Keratinocyte (primary cell): ENCODE data around the gene DHRS4.
"Not testable (repeated sequence)": the region's sequence is repeated elsewhere in the genome, so short reads cannot be mapped to it uniquely, and the experiment has no call there.

Experiments used
- EZH2 ChIP-seq: IDR thresholded peaks from one replicate; pipeline ENCODE4 v1.6.1; 2012; ENCODE audit warnings: inconsistent platforms, mild to moderate bottlenecking, low read length, moderate library complexity
- TF ChIP-seq, protein P1 (sequence below), 3 experiments: IDR thresholded peaks in 1 of 3; conservative IDR thresholded peaks in 1 of 3; optimal IDR thresholded peaks in 1 of 3; 2 replicates in 2 of 3; 3 replicates in 1 of 3; pipeline versions ENCODE3 to v1.5.1; 2011; ENCODE audit warnings: low read length in 3 of 3, mild to moderate bottlenecking in 3 of 3, moderate library complexity in 2 of 3, control low read depth in 1 of 3, inconsistent platforms in 1 of 3; ENCODE audit not compliant: insufficient read depth in 2 of 3; ENCODE audit errors: extremely low read depth in 1 of 3

DNA sequence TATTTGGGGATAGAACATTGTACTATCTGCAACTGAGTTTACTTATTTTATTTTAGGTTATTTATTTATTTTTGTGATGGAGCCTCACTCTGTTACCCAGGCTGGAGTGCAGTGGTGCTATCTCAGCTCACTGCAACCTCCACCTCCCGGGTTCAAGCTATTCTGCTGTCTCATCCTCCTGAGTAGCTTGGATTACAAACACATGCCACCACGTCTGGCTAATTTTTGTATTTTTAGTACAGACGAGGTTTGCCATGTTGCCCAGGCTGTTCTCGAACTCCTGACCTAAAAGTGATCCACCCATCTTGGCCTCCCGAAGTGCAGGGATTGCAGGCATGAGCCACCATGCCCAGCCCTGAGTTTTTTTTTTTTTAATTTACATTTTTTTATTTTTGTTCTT is 46.1 kb downstream of the DHRS4 start:
- TF ChIP-seq, protein P1, sequence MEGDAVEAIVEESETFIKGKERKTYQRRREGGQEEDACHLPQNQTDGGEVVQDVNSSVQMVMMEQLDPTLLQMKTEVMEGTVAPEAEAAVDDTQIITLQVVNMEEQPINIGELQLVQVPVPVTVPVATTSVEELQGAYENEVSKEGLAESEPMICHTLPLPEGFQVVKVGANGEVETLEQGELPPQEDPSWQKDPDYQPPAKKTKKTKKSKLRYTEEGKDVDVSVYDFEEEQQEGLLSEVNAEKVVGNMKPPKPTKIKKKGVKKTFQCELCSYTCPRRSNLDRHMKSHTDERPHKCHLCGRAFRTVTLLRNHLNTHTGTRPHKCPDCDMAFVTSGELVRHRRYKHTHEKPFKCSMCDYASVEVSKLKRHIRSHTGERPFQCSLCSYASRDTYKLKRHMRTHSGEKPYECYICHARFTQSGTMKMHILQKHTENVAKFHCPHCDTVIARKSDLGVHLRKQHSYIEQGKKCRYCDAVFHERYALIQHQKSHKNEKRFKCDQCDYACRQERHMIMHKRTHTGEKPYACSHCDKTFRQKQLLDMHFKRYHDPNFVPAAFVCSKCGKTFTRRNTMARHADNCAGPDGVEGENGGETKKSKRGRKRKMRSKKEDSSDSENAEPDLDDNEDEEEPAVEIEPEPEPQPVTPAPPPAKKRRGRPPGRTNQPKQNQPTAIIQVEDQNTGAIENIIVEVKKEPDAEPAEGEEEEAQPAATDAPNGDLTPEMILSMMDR (optimal IDR thresholded peaks at IDR 0.05 in 1 of 3, IDR thresholded peaks at IDR 0.05 in 1 of 3, conservative IDR thresholded peaks at IDR 0.05 in 1 of 3; ENCODE audit: extremely low read depth in 1 of 3, insufficient read depth in 2 of 3, low read length in 3 of 3), result not testable (repeated sequence)
- TF ChIP-seq EZH2, result not testable (repeated sequence)
